HepG2 (cell line): ENCODE data around the gene MSRB3. TPM values are rescaled to one million over a fixed set of nuclear protein-coding genes. Genes with fewer than 3 reads are reported as not detected.

ENCODE experiments used
- ATAC-seq: fragments of 200-7000 bp; cut with Tn5 transposase; 3 replicates; pipeline ENCODE4 v1.9.1; 2020; ENCODE audit warnings: mild to moderate bottlenecking, moderate library complexity
- BruUV-seq: library from RNA; stranded (reverse); fragments of 400-500 nt; replicated peaks from 2 replicates; lab custom pipeline; 2021; lab: Mats Ljungman, UMichigan
- CTCF ChIA-PET: fragments of 300-600 bp; formaldehyde crosslinking; extraction: SDS; loops from one replicate; lab custom pipeline; 2021; ENCODE audit warnings: low total read pairs, inconsistent platforms, low intra/inter-chr PET ratio; lab: Yijun Ruan, JAX
- POLR2A ChIA-PET: fragments of 350-600 bp; sonication (Branson Sonifier 250); formaldehyde crosslinking; loops from one replicate; lab custom pipeline; 2020; ENCODE audit warnings: antibody characterized with exemption, inconsistent platforms; lab: Yijun Ruan, JAX
- DNase-seq: peaks from one replicate; pipeline ENCODE4 v3.0.0-alpha.2; 2015; ENCODE audit warnings: low spot score
- FAIRE-seq: peaks from 3 replicates; lab custom pipeline; 2011; peaks lifted over from hg19 to GRCh38; lab: Jason Lieb, UNC
- H2AFZ ChIP-seq: one replicate; pipeline ENCODE4 v1.6.1; 2011; ENCODE audit warnings: low read length, inconsistent platforms
- H3K27ac ChIP-seq: fragments of 300-600 bp; 3 replicates; pipeline ENCODE4 v1.8.0; 2011; ENCODE audit warnings: mixed run types, mild to moderate bottlenecking, mixed read lengths, low read length, inconsistent platforms; ENCODE audit not compliant: insufficient read depth; ENCODE audit errors: extremely low read length
- H3K27me3 ChIP-seq, 2 experiments: fragments of 200-600 bp in 1 of 2; 2 replicates in 1 of 2; 3 replicates in 1 of 2; pipeline versions ENCODE4 v1.6.0 to v1.8.0; 2011; ENCODE audit warnings: low read length in 2 of 2, mild to moderate bottlenecking in 2 of 2, moderate library complexity in 2 of 2, inconsistent platforms in 1 of 2; ENCODE audit not compliant: insufficient read depth in 2 of 2, control insufficient read depth in 1 of 2
- H3K36me3 ChIP-seq, 2 experiments: fragments of 200-600 bp in 1 of 2; replicated peaks in 1 of 2; 2 replicates in 1 of 2; 3 replicates in 1 of 2; pipeline versions ENCODE4 v1.5.1 to v1.8.0; 2011; ENCODE audit warnings: low read length in 2 of 2, inconsistent platforms in 1 of 2; ENCODE audit not compliant: insufficient read depth in 2 of 2, control insufficient read depth in 1 of 2
- H3K4me1 ChIP-seq: 2 replicates; pipeline ENCODE4 v1.5.1; 2012; ENCODE audit warnings: low read length, inconsistent platforms; ENCODE audit not compliant: insufficient read depth
- H3K4me2 ChIP-seq: 2 replicates; pipeline ENCODE4 v1.6.0; 2011; ENCODE audit warnings: low read depth, low read length, inconsistent platforms
- H3K4me3 ChIP-seq, 3 experiments: fragments of 200-600 bp in 1 of 3; sonication (generic), shearing (Covaris generic) in 1 of 3; replicated peaks in 1 of 3; 2 replicates each; pipeline ENCODE4 v1.5.1; 2011 to 2016; ENCODE audit warnings: low read length in 3 of 3, inconsistent platforms in 2 of 3, low read depth in 2 of 3, mild to moderate bottlenecking in 2 of 3, control low read depth in 1 of 3, mixed read lengths in 1 of 3; ENCODE audit not compliant: insufficient read depth in 1 of 3
- H3K79me2 ChIP-seq: one replicate; pipeline ENCODE4 v1.6.1; 2011; ENCODE audit warnings: low read length, inconsistent platforms; ENCODE audit not compliant: insufficient read depth
- H3K9ac ChIP-seq: 2 replicates; pipeline ENCODE4 v1.6.0; 2011; ENCODE audit warnings: mild to moderate bottlenecking, low read depth, low read length, inconsistent platforms; ENCODE audit not compliant: insufficient read depth
- H3K9me3 ChIP-seq: 2 replicates; pipeline ENCODE4 v1.5.1; 2012; ENCODE audit warnings: mild to moderate bottlenecking, low read length
- H4K20me1 ChIP-seq: 2 replicates; pipeline ENCODE4 v1.6.0; 2011; ENCODE audit warnings: inconsistent platforms, mild to moderate bottlenecking, low read length, moderate library complexity; ENCODE audit not compliant: insufficient read depth
- LBX2 ChIP-seq: sonication (generic); formaldehyde crosslinking; IDR thresholded peaks from 2 replicates; pipeline ENCODE4 v1.5.0; 2020; ENCODE audit warnings: missing genetic modification reagents, mild to moderate bottlenecking, borderline replicate concordance
- MLLT10 ChIP-seq: sonication (generic); formaldehyde crosslinking; IDR thresholded peaks from 2 replicates; pipeline ENCODE4 v1.4.0; 2020; ENCODE audit warnings: missing genetic modification reagents
- MTA1 ChIP-seq: sonication (generic); formaldehyde crosslinking; IDR thresholded peaks from 2 replicates; pipeline ENCODE4 v1.4.0; 2020; ENCODE audit warnings: missing genetic modification reagents, mild to moderate bottlenecking, borderline replicate concordance
- NFIC ChIP-seq: IDR thresholded peaks from 2 replicates; pipeline ENCODE4 v1.6.1; 2012; ENCODE audit warnings: mild to moderate bottlenecking, low read length, inconsistent platforms
- RBFOX2 ChIP-seq: fragments of 200-400 bp; formaldehyde crosslinking; IDR thresholded peaks from 2 replicates; pipeline ENCODE4 v1.6.1; 2017; ENCODE audit warnings: low read depth, mild to moderate bottlenecking, low read length
- THAP8 ChIP-seq: sonication (generic); formaldehyde crosslinking; IDR thresholded peaks from 2 replicates; pipeline ENCODE4 v1.5.1; 2020; ENCODE audit warnings: missing genetic modification reagents, mild to moderate bottlenecking, borderline replicate concordance
- ZBTB10 ChIP-seq: sonication (generic); formaldehyde crosslinking; IDR thresholded peaks from 2 replicates; pipeline ENCODE4 v1.4.0; 2020; ENCODE audit warnings: missing genetic modification reagents, borderline replicate concordance
- ZNF260 ChIP-seq: sonication (generic); formaldehyde crosslinking; IDR thresholded peaks from 2 replicates; pipeline ENCODE4 v1.4.0; 2020; ENCODE audit warnings: missing genetic modification reagents, low read depth, mild to moderate bottlenecking, borderline replicate concordance
- ZNF414 ChIP-seq: sonication (generic); formaldehyde crosslinking; IDR thresholded peaks from 2 replicates; pipeline ENCODE4 v1.5.0; 2020; ENCODE audit warnings: missing genetic modification reagents
- ZNF724P ChIP-seq: sonication (generic); formaldehyde crosslinking; IDR thresholded peaks from 2 replicates; pipeline ENCODE4 v1.8.0; 2022; ENCODE audit warnings: missing genetic modification reagents, borderline replicate concordance
- WGBS: methylation state at CpG from one replicate; pipeline ENCODE4 v1.1.6; 2017; ENCODE audit warnings: low lambda C conversion rate; 5-methylcytosine and 5-hydroxymethylcytosine counted together
- in situ Hi-C: cut with HindIII; loops from 2 replicates; pipeline ENCODE4 v1.10.0; 2017; ENCODE audit warnings: low pct_unique_long_range_greater_than_20kb; ENCODE audit not compliant: extremely low pct_ligation_motif_present
- intact Hi-C: fragments of 100-400 bp; cut with micrococcal nuclease; formaldehyde crosslinking; loops from one replicate; pipeline ENCODE4 v1.10.0; 2022; ENCODE audit not compliant: unreplicated experiment
- polyA plus RNA-seq, 8 experiments: library from polyadenylated mRNA; depleted of rRNA in 3 of 8; stranded (reverse) in 7 of 8; unstranded in 1 of 8; fragments of >200 nt; fragmentation: Illumina TruSeq in 4 of 8; extraction: Trizol in 4 of 8; gene quantifications; 2 replicates each; pipeline versions ENCODE4 v1.2.1 to v1.2.3, GENCODE V29; 2011 to 2016; ENCODE audit warnings: low read depth in 4 of 8, missing spikeins in 1 of 8, mixed read lengths in 1 of 8; ENCODE audit not compliant: insufficient read depth in 1 of 8
- total RNA-seq, 5 experiments: library from RNA; depleted of rRNA; stranded (reverse); fragments of >200 nt; fragmentation: Illumina TruSeq; extraction: Trizol; gene quantifications; 2 replicates each; pipeline ENCODE4 v1.2.3, GENCODE V29; 2016; ENCODE audit warnings: low read depth in 1 of 5

Gene MSRB3
- total and polyA plus RNA-seq, 2 of the 13 experiments (the other 11 are each of a cell fraction or from before 2014, with no cell fraction given), result 1.5 to 1.9 TPM

GRCh38 chr12:65462484-65462883, 184.0 kb downstream of the MSRB3 start:
- CTCF ChIA-PET, result no interaction called here
- TF ChIP-seq ZNF414, result no peak
- no peak for TF ChIP-seq LBX2 (CRISPR knock-in tag)
- TF ChIP-seq ZNF260 (CRISPR knock-in tag), result no peak
- no peak for TF ChIP-seq NFIC
- TF ChIP-seq MLLT10 (CRISPR knock-in tag), result no peak
- no peak for TF ChIP-seq MTA1 (CRISPR knock-in tag)
- no peak for TF ChIP-seq RBFOX2
- TF ChIP-seq THAP8 (CRISPR knock-in tag), result no peak
- no peak for TF ChIP-seq ZBTB10 (CRISPR knock-in tag)
- no peak for TF ChIP-seq ZNF724P (CRISPR knock-in tag)
- in situ Hi-C loops, result no loop called here
- Histone ChIP-seq H3K9me3 (no peaks in the 10 kb centered on the region), H3K4me3 (no peak overlapping the region), H4K20me1 (no peaks in the 10 kb centered on the region), H3K4me2 (no peak overlapping the region), H3K36me3 (no peaks in the 10 kb centered on the region), H3K79me2 (no peaks in the 10 kb centered on the region), H3K27me3 (no peaks in the 10 kb centered on the region), H2AFZ (no peak overlapping the region), H3K27ac (no peak overlapping the region), H3K4me1 (no peaks in the 10 kb centered on the region), H3K9ac (no peak overlapping the region)
- FAIRE-seq (no peak), ATAC-seq (no peak), DNase-seq (no peak)
- intact Hi-C loops, result no loop called here
- BruUV-seq, result no TSS peak
- POLR2A ChIA-PET, result no interaction called here
- WGBS, result 90% methylated on average over 2 of the region's 2 CpGs
